Heart left ventricle (tissue), 16 donors: ENCODE measurements around the gene PRKAG2. TPM values are rescaled to one million over a fixed set of nuclear protein-coding genes. Genes with fewer than 3 reads are reported as not detected.

Source experiments
- ATAC-seq, 4 donors: fragments of 200-7000 bp; cut with Tn5 transposase; one replicate each; pipeline ENCODE4 v1.9.1; 2020 to 2022; ENCODE audit warnings: moderate library complexity in 4 of 4, mild to moderate bottlenecking in 3 of 4, moderate number of reproducible peaks in 1 of 4
- DNase-seq, 5 donors: peaks; one replicate each; pipeline ENCODE4 v3.0.0-alpha.2; 2020
- H3K27ac ChIP-seq, 12 donors: fragments of 200-600 bp; sonication (generic) in 4 of 12; one replicate each; pipeline versions ENCODE4 v1.5.0 to v1.8.0; 2016 to 2022; ENCODE audit warnings: mild to moderate bottlenecking in 2 of 12
- H3K27me3 ChIP-seq, 9 donors: fragments of 200-600 bp; sonication (generic) in 2 of 9; one replicate each; pipeline versions ENCODE4 v1.5.1 to v1.8.0; 2016 to 2022; ENCODE audit warnings: mild to moderate bottlenecking in 3 of 9
- H3K36me3 ChIP-seq, 9 donors: fragments of 200-600 bp; sonication (generic) in 2 of 9; one replicate each; pipeline versions ENCODE4 v1.5.0 to v1.8.0; 2018 to 2022; ENCODE audit warnings: mild to moderate bottlenecking in 2 of 9
- H3K4me1 ChIP-seq, 12 donors: fragments of 200-600 bp; sonication (generic) in 4 of 12; one replicate each; pipeline versions ENCODE4 v1.5.0 to v1.8.0; 2016 to 2022; ENCODE audit warnings: mild to moderate bottlenecking in 3 of 12
- H3K4me3 ChIP-seq, 12 donors: fragments of 200-600 bp; sonication (generic) in 4 of 12; one replicate each; pipeline versions ENCODE4 v1.5.0 to v1.8.0; 2017 to 2022; ENCODE audit warnings: mild to moderate bottlenecking in 9 of 12, moderate library complexity in 4 of 12
- H3K9me3 ChIP-seq, 12 donors: fragments of 200-600 bp; sonication (generic) in 4 of 12; one replicate each; pipeline versions ENCODE4 v1.5.0 to v1.8.0; 2016 to 2022; ENCODE audit warnings: mild to moderate bottlenecking in 1 of 12
- POLR2A ChIP-seq, 2 donors: fragments of 450-650 bp; IDR thresholded peaks; one replicate each; pipeline ENCODE4 v1.6.1; 2017; ENCODE audit warnings: antibody characterized with exemption in 2 of 2, mild to moderate bottlenecking in 2 of 2, moderate library complexity in 2 of 2
- WGBS, 4 donors: extraction: QIAGEN DNeasy Blood & Tissue Kit in 2 of 4; methylation state at CpG; one replicate each; pipeline versions ENCODE4 v1.1.5 to v1.1.7; 2013 to 2018; 5-methylcytosine and 5-hydroxymethylcytosine counted together
- intact Hi-C, 10 donors: fragments of 100-400 bp; cut with DNase I; formaldehyde crosslinking; loops; one replicate each; pipeline versions ENCODE4 v1.11.1 to v1.14.2; 2022
- polyA plus RNA-seq, 2 donors: library from polyadenylated mRNA; stranded (reverse); fragments of 200-250 nt; gene quantifications; one replicate each; pipeline ENCODE4 v1.2.3, GENCODE V29; 2013
- total RNA-seq, 9 donors: library from RNA; depleted of rRNA in 2 of 9; stranded (reverse); fragments of >200 nt in 2 of 9; fragmentation: NEBNext Ultra II Directional in 3 of 9; extraction: Animal tissue kit (Norgen Biotek cat#: 25700) in 3 of 9; gene quantifications; one replicate each; pipeline versions ENCODE4 v1.1.0 to v1.2.4, GENCODE V29; 2016 to 2023
- TF ChIP-seq, protein P1 (sequence below), 12 donors: fragments of 200-600 bp; sonication (generic) in 4 of 12; IDR thresholded peaks; one replicate each; pipeline versions ENCODE4 v1.5.0 to v1.8.0; 2018 to 2022; ENCODE audit warnings: antibody characterized with exemption in 12 of 12, mild to moderate bottlenecking in 5 of 12
- donor health status: ischemic (EF 13 %, LVEDD 7.1; RV severe dilation, severe dysfunction).
- donor health status: healthy with polysubstance abuse.
- donor health status: DM: no; HTN: yes; CAD: no.
- donor health status: DM: no; HTN: no; CAD: no.
- donor health status: ischemic (EF 25% LVEDD 6.9; RV normal size, moderate dysfunction).
- donor health status: ischemic (EF 25% LVEDD 5.7; RV mildly dilated, moderate dysfunction).
- donor health status: healthy.
- donor health status: DM: yes; HTN: yes; CAD: no.
- donor health status: ischemic (EF 35%, LVEDD 5.7; RV mildly dilated, moderate dysfunction).
- donor health status: nonischemic (EF 11% LVEDD 7.7; RV severe dilation, severe dysfunction).
- donor health status: DM: yes; HTN: yes; CAD: no.
- donor health status: PGD.
- donor health status: ischemic (EF 29% LVEDD 5.4; RV normal size, mild dysfunction).
- donor health status: nonischemic (EF 23%, LVEDD 6.1; RV moderate dilation, normal function).

The PRKAG2 gene
- total and polyA plus RNA-seq, 11 donors = 50.2 to 179 (median 108) TPM

- DNase-seq (peak in 2 of 5 donors; percentile 11 to 37), ATAC-seq (no peak)
- WGBS, 4 donors = 94 to 98% (median 96%) methylated on average over 17 to 21 of the region's 21 CpGs
- intact Hi-C loops = loop anchor here in 1 of 10 donors (5.0 kb wide), 2 partner anchors 70 to 130 kb away; no protein-coding TSS in a partner anchor
- Histone ChIP-seq H3K36me3 (no peaks in the 10 kb centered on the region), H3K9me3 (no peaks in the 10 kb centered on the region), H3K27ac (no peak overlapping the region), H3K27me3 (no peaks in the 10 kb centered on the region), H3K4me1 (peaks cover 0 to 26% (median 4%) of the 10 kb centered on the region in 12 donors), H3K4me3 (no peak overlapping the region)
- TF ChIP-seq, protein P1, sequence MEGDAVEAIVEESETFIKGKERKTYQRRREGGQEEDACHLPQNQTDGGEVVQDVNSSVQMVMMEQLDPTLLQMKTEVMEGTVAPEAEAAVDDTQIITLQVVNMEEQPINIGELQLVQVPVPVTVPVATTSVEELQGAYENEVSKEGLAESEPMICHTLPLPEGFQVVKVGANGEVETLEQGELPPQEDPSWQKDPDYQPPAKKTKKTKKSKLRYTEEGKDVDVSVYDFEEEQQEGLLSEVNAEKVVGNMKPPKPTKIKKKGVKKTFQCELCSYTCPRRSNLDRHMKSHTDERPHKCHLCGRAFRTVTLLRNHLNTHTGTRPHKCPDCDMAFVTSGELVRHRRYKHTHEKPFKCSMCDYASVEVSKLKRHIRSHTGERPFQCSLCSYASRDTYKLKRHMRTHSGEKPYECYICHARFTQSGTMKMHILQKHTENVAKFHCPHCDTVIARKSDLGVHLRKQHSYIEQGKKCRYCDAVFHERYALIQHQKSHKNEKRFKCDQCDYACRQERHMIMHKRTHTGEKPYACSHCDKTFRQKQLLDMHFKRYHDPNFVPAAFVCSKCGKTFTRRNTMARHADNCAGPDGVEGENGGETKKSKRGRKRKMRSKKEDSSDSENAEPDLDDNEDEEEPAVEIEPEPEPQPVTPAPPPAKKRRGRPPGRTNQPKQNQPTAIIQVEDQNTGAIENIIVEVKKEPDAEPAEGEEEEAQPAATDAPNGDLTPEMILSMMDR (IDR thresholded peaks at IDR 0.05) = no peak
- no peak for TF ChIP-seq POLR2A (IDR thresholded peaks at IDR 0.05)
Observed at GRCh38 chr7:151862606-151863381, 14.1 kb downstream of the PRKAG2 start.

DNA sequence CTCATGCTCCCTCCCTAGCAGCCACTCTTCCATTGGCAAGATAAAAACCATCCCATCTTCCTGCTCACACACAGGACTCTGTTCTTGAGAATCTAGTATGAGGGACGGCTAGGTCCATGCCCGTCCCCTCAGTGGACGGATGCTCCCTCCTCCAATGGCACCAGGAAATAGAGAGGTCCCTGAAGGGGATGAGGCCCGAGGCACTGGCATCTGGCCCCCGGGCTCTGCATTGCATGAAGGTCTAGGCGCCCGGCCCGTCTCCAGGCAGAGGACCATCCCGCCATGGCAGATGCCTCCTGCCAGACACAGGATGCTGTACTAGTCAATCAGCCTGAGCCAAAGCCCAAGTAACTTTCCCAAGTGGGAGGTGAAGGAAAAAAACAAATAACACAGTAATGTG lies 15.0 kb downstream of the PRKAG2 start:
- Histone ChIP-seq H3K27ac (no peak overlapping the region), H3K27me3 (no peaks in the 10 kb centered on the region), H3K4me3 (no peak overlapping the region), H3K36me3 (no peaks in the 10 kb centered on the region), H3K9me3 (no peaks in the 10 kb centered on the region), H3K4me1 (peaks cover 0 to 18% (median under 1%) of the 10 kb centered on the region in 12 donors)
- 86 to 95% (median 92%) methylated on average over 9 of the region's 9 CpGs for WGBS, 4 donors
- ATAC-seq = no peak
- peak in 1 of 5 donors; percentile 19 for DNase-seq
- TF ChIP-seq, protein P1 (IDR thresholded peaks at IDR 0.05) = no peak
- TF ChIP-seq POLR2A (IDR thresholded peaks at IDR 0.05) = no peak
- intact Hi-C loops = loop anchor here in 1 of 10 donors (5.0 kb wide), 2 partner anchors 70 to 130 kb away; no protein-coding TSS in a partner anchor

DNA sequence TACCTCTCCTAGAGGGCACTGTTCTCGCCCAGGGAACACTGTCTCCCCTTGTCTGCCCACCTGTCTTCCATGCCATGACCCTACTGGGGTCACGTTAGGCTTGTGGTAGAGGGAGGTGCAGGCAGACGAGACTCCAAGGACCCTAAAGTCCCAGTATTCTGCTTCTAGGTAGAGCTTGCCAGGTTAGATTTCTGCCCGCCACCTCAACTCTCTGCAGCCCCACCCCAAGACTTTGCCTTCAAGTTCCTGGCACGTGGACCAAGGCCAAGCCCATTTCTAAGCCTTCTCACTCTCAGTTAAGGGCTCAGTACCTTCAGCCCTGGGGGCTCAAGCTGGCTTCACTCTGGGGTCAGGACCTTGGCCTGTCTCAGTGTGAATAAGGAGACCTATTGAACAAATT lies 16.1 kb downstream of the PRKAG2 start:
- DNase-seq (peak in 1 of 5 donors; percentile 8), ATAC-seq (no peak)
- intact Hi-C loops = loop anchor here in 1 of 10 donors (5.0 kb wide), 2 partner anchors 72 to 132 kb away; no protein-coding TSS in a partner anchor
- Histone ChIP-seq H3K36me3 (no peaks in the 10 kb centered on the region), H3K9me3 (no peaks in the 10 kb centered on the region), H3K4me1 (peaks cover 0 to 18% (median 0%) of the 10 kb centered on the region in 12 donors), H3K4me3 (no peak overlapping the region), H3K27ac (no peak overlapping the region), H3K27me3 (no peaks in the 10 kb centered on the region)
- TF ChIP-seq, protein P1 (IDR thresholded peaks at IDR 0.05) = no peak
- TF ChIP-seq POLR2A (IDR thresholded peaks at IDR 0.05) = no peak
- WGBS, 4 donors = 81 to 87% (median 82%) methylated on average over 5 of the region's 5 CpGs

DNA sequence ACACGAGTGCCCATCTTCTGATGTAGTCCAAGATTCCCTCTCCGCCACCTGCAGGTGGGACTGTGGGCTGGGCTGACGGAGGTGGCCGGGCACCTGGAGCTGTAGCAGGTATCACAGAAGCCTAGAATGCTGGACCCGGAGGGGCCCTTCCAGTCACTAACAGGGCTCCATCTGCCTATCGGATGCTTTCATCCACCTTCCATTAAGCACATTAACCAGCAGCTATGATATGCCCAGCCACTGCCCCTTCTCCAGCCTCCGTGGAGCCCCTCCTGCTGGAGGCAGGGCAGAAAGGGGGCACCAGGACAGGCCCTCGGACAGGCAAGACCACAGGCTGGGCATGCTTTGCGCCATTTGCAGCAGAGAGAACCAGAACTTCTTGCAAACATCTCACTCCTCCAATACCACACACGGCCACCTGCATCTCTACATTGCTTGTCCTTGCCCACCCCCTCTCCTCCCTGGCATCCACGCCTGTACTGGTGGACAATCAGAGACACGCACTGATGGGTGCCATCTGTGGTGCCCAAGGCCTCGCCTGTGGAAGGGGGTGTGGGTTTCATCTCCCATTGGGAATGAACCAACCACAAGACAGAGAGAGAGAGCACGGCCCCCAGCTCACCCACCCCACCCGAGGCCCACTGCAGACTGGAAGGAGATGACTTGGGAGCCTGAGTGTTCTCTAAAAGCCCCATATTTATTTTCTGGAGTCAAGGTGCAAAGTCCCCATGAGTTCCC lies 16.8 kb downstream of the PRKAG2 start:
- Histone ChIP-seq H3K27me3 (no peaks in the 10 kb centered on the region), H3K36me3 (no peaks in the 10 kb centered on the region), H3K27ac (no peak overlapping the region), H3K9me3 (no peaks in the 10 kb centered on the region), H3K4me1 (peaks cover 0 to 18% (median 0%) of the 10 kb centered on the region in 12 donors), H3K4me3 (no peak overlapping the region)
- no peak for ATAC-seq
- intact Hi-C loops = loop anchor here in 2 of 10 donors (5.0 to 10.0 kb wide), 3 partner anchors 72 to 132 kb away; no protein-coding TSS in a partner anchor
- peak in 1 of 5 donors; percentile 6 for DNase-seq
- TF ChIP-seq, protein P1 (IDR thresholded peaks at IDR 0.05) = no peak
- TF ChIP-seq POLR2A (IDR thresholded peaks at IDR 0.05) = no peak
- 88 to 95% (median 93%) methylated on average over 12 to 15 of the region's 15 CpGs for WGBS, 4 donors
